ENCODE data around the gene CRYAB. TPM values are rescaled to one million over a fixed set of nuclear protein-coding genes. Genes with fewer than 3 reads are reported as not detected.
A peak's percentile ranks its signal among the peaks of the same experiment; 100 is the strongest.

The CRYAB gene
- total RNA-seq, 1 experiment from 2014 or later = 1.6 TPM

DNA sequence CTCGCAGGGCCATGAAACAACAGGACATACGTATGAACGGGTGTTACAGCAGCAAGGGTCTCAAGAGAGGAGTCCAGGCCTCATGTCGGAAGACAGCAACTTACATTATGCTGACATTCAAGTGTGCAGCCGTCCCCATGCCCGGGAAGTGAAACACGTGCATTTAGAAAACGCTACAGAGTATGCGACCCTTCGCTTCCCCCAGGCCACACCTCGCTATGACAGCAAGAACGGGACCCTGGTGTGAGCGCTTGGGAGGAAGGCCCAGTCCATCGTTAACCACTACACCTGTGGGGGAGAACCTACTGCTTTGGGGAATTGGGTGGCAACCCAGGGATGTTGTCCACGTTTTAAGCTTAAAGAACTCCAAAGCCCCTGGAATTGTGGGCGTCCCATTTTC, 14.4 kb upstream of the CRYAB start:
- H3K9me3 ChIP-seq (ENCODE audit: low read depth, low read length, poor library complexity, severe bottlenecking) = no peaks in the 10 kb centered on the region
- peak overlapping the region; percentile 67 for H3K27ac ChIP-seq (ENCODE audit: low read depth, low read length, poor library complexity, severe bottlenecking)
- TF ChIP-seq EZH2 (IDR thresholded peaks at IDR 0.05; ENCODE audit: borderline replicate concordance, low read depth, low read length, poor library complexity, severe bottlenecking) = no peak
- TF ChIP-seq, protein P1, sequence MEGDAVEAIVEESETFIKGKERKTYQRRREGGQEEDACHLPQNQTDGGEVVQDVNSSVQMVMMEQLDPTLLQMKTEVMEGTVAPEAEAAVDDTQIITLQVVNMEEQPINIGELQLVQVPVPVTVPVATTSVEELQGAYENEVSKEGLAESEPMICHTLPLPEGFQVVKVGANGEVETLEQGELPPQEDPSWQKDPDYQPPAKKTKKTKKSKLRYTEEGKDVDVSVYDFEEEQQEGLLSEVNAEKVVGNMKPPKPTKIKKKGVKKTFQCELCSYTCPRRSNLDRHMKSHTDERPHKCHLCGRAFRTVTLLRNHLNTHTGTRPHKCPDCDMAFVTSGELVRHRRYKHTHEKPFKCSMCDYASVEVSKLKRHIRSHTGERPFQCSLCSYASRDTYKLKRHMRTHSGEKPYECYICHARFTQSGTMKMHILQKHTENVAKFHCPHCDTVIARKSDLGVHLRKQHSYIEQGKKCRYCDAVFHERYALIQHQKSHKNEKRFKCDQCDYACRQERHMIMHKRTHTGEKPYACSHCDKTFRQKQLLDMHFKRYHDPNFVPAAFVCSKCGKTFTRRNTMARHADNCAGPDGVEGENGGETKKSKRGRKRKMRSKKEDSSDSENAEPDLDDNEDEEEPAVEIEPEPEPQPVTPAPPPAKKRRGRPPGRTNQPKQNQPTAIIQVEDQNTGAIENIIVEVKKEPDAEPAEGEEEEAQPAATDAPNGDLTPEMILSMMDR (conservative IDR thresholded peaks at IDR 0.05; ENCODE audit: low read depth, low read length) = no peak
- DNase-seq (ENCODE audit: low spot score) = no peak
- H3K4me1 ChIP-seq (ENCODE audit: insufficient read depth, low read length, poor library complexity, severe bottlenecking) = peaks cover 42% of the 10 kb centered on the region
- H3K4me3 ChIP-seq (ENCODE audit: low read depth, low read length, poor library complexity, severe bottlenecking) = no peak overlapping the region
- H3K27me3 ChIP-seq (replicated peaks; ENCODE audit: insufficient read depth, low read depth, low read length, poor library complexity) = no peaks in the 10 kb centered on the region
- POLR2A ChIA-PET (ENCODE audit: low non-redundant PET) = no interaction called here
- H3K36me3 ChIP-seq (ENCODE audit: insufficient read depth, low read length, poor library complexity, severe bottlenecking) = no peaks in the 10 kb centered on the region
- intact Hi-C loops (cut with micrococcal nuclease; ENCODE audit: unreplicated experiment) = no loop called here
- BruUV-seq (replicated peaks) = no TSS peak
- CTCF ChIA-PET = no interaction called here

DNA sequence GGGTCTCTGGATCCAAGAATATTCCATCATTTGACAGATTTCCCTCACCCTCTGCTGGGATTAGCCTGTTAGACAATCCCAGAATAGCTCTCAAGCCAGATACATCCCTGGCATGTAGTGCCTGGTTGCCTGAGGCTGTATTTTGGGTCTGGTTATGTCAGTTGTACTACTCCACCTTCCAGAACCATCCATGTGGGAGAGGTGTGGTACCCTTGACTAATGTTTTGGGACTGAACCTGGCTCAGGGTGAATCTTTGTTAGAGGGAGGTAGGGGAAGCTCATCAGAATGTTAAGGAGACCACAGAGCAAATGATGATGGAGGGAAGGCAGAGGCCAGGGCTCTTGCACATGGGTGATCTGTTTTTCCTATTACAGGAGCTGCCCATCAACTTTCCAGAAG, 12.4 kb upstream of the CRYAB start:
- Histone ChIP-seq H3K27me3 (replicated peaks; ENCODE audit: insufficient read depth, low read depth, low read length, poor library complexity) (no peaks in the 10 kb centered on the region), H3K9me3 (ENCODE audit: low read depth, low read length, poor library complexity, severe bottlenecking) (no peaks in the 10 kb centered on the region), H3K4me3 (ENCODE audit: low read depth, low read length, poor library complexity, severe bottlenecking) (no peak overlapping the region), H3K4me1 (ENCODE audit: insufficient read depth, low read length, poor library complexity, severe bottlenecking) (peaks cover 43% of the 10 kb centered on the region), H3K27ac (ENCODE audit: low read depth, low read length, poor library complexity, severe bottlenecking) (peak overlapping the region; percentile 87), H3K36me3 (ENCODE audit: insufficient read depth, low read length, poor library complexity, severe bottlenecking) (no peaks in the 10 kb centered on the region)
- ChIA-PET POLR2A (ENCODE audit: low non-redundant PET) (no interaction called here), CTCF (no interaction called here)
- BruUV-seq (replicated peaks) = no TSS peak
- DNase-seq (ENCODE audit: low spot score) = no peak
- TF ChIP-seq, protein P1 (conservative IDR thresholded peaks at IDR 0.05; ENCODE audit: low read depth, low read length) = no peak
- no peak for TF ChIP-seq EZH2 (IDR thresholded peaks at IDR 0.05; ENCODE audit: borderline replicate concordance, low read depth, low read length, poor library complexity, severe bottlenecking)
- intact Hi-C loops (cut with micrococcal nuclease; ENCODE audit: unreplicated experiment) = no loop called here

DNA sequence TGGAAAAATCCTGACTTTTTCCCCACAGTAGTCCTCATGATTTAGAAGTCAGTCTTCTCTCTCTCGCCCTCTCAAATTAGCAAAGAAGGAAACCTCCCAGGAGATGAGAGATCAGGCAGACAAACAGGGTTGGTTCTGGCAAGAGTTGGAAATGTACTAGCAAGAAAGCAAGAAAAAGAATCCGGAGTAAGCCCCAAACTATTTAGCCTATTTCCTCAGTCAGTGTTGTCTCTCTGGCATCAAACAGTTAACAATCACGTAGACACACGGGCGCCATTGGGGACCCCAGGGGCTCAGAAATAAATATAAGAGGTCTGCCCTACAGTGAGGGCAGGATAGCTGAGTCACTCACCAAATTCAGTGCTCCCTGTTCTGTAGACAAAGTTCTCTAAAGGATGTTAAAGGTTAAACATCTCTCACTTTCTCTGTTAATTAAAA, 11.8 kb upstream of the CRYAB start:
- no peak overlapping the region for H3K4me3 ChIP-seq (ENCODE audit: low read depth, low read length, poor library complexity, severe bottlenecking)
- peaks cover 49% of the 10 kb centered on the region for H3K4me1 ChIP-seq (ENCODE audit: insufficient read depth, low read length, poor library complexity, severe bottlenecking)
- ChIA-PET CTCF (no interaction called here), POLR2A (ENCODE audit: low non-redundant PET) (no interaction called here)
- no peaks in the 10 kb centered on the region for H3K27me3 ChIP-seq (replicated peaks; ENCODE audit: insufficient read depth, low read depth, low read length, poor library complexity)
- no peak for TF ChIP-seq EZH2 (IDR thresholded peaks at IDR 0.05; ENCODE audit: borderline replicate concordance, low read depth, low read length, poor library complexity, severe bottlenecking)
- TF ChIP-seq, protein P1 (conservative IDR thresholded peaks at IDR 0.05; ENCODE audit: low read depth, low read length) = no peak
- intact Hi-C loops (cut with micrococcal nuclease; ENCODE audit: unreplicated experiment) = no loop called here
- no TSS peak for BruUV-seq (replicated peaks)
- peak; percentile 75 for DNase-seq (ENCODE audit: low spot score)
- H3K27ac ChIP-seq (ENCODE audit: low read depth, low read length, poor library complexity, severe bottlenecking) = peak overlapping the region; percentile 87
- no peaks in the 10 kb centered on the region for H3K36me3 ChIP-seq (ENCODE audit: insufficient read depth, low read length, poor library complexity, severe bottlenecking)
- H3K9me3 ChIP-seq (ENCODE audit: low read depth, low read length, poor library complexity, severe bottlenecking) = no peaks in the 10 kb centered on the region
